22Rv1 (cell line): ENCODE measurements around the gene GCN1.
A peak's percentile ranks its signal among the peaks of the same experiment; 100 is the strongest.

Experiments used
- H3K27ac ChIP-seq: fragments of 450-650 bp; 2 replicates; pipeline ENCODE4 v1.5.1; 2017
- ZFX ChIP-seq: fragments of 450-650 bp; IDR thresholded peaks from 2 replicates; pipeline ENCODE4 v1.6.1; 2017; ENCODE audit warnings: antibody characterized with exemption, borderline replicate concordance
- TF ChIP-seq, protein P1 (sequence below): fragments of 450-650 bp; IDR thresholded peaks from 2 replicates; pipeline ENCODE4 v1.5.1; 2017; ENCODE audit warnings: mild to moderate bottlenecking

Gene GCN1

DNA sequence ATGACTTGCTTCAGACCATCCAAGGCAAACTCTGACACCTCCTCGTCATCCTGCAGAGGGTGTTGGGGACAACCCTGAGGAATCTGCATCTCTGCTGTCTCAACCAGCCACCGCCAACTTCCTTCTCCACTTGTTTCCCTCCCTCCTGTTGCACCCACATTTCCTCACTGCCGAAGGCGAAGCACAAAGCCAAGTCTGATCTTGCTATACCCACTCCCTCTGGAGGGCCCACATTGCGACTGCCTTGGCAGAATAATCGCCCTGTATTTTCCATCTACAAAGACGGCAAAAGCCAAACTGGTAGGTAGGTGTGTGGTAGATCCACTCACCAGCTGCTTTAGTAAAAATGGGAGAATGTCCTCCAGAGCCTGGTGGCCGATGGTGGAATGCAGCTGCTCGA, 56.1 kb downstream of the GCN1 start:
- TF ChIP-seq ZFX = no peak
- TF ChIP-seq, protein P1, sequence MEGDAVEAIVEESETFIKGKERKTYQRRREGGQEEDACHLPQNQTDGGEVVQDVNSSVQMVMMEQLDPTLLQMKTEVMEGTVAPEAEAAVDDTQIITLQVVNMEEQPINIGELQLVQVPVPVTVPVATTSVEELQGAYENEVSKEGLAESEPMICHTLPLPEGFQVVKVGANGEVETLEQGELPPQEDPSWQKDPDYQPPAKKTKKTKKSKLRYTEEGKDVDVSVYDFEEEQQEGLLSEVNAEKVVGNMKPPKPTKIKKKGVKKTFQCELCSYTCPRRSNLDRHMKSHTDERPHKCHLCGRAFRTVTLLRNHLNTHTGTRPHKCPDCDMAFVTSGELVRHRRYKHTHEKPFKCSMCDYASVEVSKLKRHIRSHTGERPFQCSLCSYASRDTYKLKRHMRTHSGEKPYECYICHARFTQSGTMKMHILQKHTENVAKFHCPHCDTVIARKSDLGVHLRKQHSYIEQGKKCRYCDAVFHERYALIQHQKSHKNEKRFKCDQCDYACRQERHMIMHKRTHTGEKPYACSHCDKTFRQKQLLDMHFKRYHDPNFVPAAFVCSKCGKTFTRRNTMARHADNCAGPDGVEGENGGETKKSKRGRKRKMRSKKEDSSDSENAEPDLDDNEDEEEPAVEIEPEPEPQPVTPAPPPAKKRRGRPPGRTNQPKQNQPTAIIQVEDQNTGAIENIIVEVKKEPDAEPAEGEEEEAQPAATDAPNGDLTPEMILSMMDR = no peak
- peak overlapping the region; percentile 10; the same call in 1 of the 2 replicates for H3K27ac ChIP-seq

DNA sequence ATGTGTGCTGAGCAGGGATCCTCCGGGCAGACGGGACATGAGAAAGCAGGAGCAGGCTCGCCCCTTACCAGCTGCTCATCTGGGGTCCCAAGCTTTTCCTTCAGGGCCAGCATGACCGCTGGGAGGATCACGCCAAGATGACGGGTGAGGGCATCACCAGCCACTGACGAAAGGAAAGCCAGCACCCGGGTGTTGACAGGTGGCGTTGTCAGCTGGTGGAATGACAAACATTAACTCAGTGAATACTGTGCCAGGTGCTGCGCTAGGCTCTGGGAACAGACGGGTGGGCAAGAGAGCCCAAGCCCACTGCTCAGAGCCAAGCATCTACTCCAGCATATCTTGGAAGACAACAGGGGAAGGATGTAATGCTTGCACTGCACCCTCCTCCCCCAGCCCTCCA, 56.7 kb downstream of the GCN1 start:
- H3K27ac ChIP-seq = no peak overlapping the region
- TF ChIP-seq ZFX = no peak
- TF ChIP-seq, protein P1 = no peak

DNA sequence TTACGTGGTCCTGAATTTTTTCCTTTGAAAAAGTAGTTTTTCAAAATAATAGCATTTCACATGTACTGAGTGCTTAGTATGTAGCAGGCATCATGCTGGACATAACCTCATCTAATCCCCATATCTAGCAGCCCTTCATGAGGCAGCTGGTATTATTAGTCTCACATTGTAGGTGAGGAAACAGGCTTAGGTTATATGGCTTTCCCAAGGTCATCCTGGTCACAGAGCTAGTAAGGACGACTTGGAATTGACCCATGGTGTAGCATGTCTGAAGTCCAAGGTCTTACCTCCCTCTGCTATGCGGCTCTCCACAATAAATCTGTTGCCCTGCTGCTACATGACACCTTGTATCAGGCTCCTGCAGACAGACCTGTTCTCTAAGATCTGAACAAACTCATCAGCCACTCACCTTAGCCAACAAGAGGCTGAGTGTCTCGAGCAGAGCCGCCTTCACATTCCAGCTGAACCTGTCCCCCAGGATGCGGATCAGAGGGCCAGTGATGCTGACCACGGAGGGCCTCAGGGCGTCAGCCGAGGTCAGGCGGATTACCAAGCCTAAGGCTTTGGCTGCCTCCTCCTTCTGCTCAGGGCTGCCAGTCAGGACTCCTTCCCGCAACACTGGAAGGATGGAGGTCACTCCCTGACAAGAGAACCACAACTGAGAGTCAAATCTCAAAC, 58.3 kb downstream of the GCN1 start:
- TF ChIP-seq ZFX = no peak
- TF ChIP-seq, protein P1 = no peak
- peak overlapping the region; percentile 13; the same call in 1 of the 2 replicates for H3K27ac ChIP-seq

DNA sequence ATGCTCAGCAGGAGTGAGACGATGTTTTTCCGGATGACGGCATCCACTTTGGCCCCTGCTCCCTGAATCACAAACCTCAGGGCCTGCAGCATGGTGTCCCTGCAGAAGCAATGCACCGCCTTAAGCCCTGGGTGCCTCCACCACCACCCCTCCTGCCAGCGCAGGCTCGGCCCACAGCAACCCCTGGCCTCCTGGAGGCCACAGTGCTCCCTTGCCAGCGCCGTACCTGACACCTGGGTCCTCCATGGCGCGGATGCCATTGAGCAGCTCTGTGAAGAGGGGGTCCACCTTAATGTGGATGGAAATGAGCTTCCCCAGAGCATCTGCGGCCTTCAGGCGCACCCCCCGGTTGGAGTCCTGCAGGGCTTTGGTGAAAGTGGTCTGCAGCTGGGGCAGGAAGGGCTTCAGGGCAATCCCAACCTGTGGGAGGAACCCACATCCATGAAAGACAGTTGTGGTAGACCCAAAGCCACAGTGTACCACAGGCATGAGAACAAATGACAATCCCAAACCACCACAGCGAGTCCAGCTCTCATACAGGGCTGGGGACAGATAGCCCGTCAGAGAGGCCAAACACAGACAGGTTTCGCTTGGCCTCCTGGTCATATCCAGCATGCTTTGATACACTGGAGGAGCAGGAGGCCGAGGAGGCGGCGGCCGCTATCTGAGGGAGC, 60.1 kb downstream of the GCN1 start:
- 0 out of 2 replicates have a peak overlapping the region, but pooled peaks have one; percentile 13 for H3K27ac ChIP-seq
- TF ChIP-seq, protein P1 = no peak
- TF ChIP-seq ZFX = no peak

DNA sequence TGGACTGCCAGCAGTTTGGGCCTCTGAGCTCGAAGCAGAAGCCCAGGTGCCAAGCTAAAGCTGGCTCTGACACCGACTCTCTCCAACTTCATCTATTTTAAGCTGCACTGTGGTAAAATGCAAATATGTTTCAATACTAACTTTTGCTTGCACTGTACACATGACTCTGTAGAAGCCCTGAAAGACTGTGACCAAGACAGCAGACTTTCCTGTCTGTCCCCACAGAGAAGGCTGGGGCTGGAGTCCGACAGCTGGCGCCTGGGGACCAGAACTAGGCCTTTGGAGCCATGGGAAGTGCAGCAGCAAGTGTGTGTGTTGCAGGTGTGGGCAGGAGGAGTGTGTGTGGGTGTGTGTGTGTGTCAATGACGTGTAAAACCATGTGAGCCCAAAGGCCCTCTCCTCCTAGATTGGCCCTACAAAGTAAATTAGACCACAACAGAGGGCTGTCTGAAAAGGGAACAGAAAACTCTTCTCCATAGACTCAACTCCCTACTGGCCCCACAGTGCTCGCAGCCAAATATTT, 61.6 kb downstream of the GCN1 start:
- TF ChIP-seq, protein P1 = no peak
- TF ChIP-seq ZFX = no peak
- H3K27ac ChIP-seq = no peak overlapping the region

DNA sequence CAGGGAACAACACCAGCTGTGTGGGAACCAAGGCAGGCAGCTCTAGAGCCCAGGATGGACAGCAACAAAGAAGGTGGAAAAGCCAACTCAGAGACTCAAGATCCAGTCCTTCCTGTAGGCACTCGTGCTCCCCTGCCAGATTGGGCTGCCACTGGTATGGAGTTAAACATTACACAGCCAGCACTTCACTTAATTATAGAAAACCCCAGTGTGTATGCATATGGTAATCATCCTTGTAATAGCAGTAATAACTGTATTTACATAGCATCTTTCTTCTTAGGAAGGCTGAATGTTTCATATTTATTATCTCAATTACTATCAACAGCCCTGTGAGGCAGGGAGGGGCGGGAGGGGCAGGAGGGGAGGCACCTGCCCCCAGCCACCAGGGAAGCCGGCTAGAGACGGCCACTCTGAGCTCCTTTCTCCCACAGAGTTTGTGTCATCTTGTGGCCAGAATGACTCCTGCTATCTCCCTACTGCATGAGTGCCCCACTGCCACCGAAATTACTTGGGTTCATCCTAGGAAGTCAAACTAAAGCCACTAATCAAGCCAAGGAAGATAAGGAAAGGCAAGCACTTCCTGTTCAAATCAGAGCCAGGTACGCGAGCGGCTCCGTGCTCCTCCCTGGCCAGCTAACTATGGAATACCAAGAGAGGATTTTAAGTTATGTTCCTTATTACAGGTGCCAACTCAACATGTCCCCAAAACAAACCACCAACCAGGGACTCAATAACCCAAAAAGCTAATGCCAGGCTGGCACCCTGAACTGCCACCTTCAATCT, 62.3 kb downstream of the GCN1 start:
- TF ChIP-seq, protein P1 = no peak
- no peak for TF ChIP-seq ZFX
- no peak overlapping the region for H3K27ac ChIP-seq

DNA sequence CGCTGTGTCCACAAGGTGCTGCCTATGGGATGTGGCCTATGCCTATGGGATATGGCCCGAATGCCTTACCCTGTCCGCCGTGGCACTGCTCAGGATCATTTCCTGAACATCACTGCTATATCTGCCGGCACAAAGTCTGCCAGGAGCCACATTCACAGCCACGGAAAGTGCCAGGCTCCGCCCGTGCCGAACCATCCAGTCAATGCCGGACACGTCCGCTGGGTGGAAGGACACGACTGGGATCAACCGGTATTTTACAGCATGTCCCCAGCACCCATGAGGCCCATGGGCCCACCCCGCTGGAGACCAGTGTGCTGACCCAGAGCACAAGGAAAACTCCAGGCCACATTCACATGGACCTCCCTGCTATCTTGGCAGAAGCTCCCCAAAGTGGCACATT, 63.4 kb downstream of the GCN1 start:
- TF ChIP-seq ZFX = no peak
- TF ChIP-seq, protein P1 = no peak
- no peak overlapping the region for H3K27ac ChIP-seq
